Endothelial cell of umbilical vein (primary cell): ENCODE measurements around the gene TEX26. TPM values are rescaled to one million over a fixed set of nuclear protein-coding genes. Genes with fewer than 3 reads are reported as not detected.
A peak's percentile ranks its signal among the peaks of the same experiment; 100 is the strongest.

Experiments
- BruUV-seq: library from RNA; stranded (reverse); fragments of 400-500 nt; replicated peaks from 2 replicates; lab custom pipeline; 2021; lab: Mats Ljungman, UMichigan
- CTCF ChIA-PET: fragments of 300-600, 350-600 bp; sonication (Branson Sonifier 250); formaldehyde crosslinking; loops from one replicate; lab custom pipeline; 2021; ENCODE audit warnings: antibody characterized with exemption, inconsistent platforms; lab: Charles Lee
- POLR2A ChIA-PET: fragments of 300-600, 350-600 bp; sonication (Branson Sonifier 250); formaldehyde crosslinking; loops from one replicate; lab custom pipeline; 2021; ENCODE audit warnings: antibody characterized with exemption, inconsistent platforms; lab: Charles Lee
- DNase-seq: peaks from one replicate; pipeline ENCODE4 v3.0.0-alpha.2; 2011; ENCODE audit warnings: low read depth, low spot score
- FAIRE-seq: peaks from 2 replicates; lab custom pipeline; 2011; peaks lifted over from hg19 to GRCh38; lab: Jason Lieb, UNC
- H2AFZ ChIP-seq: 2 replicates; pipeline ENCODE4 v1.6.0; 2012; ENCODE audit warnings: low read depth, low read length, control low read depth, inconsistent platforms
- H3K27ac ChIP-seq: 2 replicates; pipeline ENCODE4 v1.5.1; 2011; ENCODE audit warnings: low read depth, mild to moderate bottlenecking, control low read depth, low read length, moderate library complexity; ENCODE audit not compliant: insufficient read depth
- H3K27me3 ChIP-seq, 2 experiments: 2 replicates each; pipeline versions ENCODE4 v1.6.0 to v1.6.1; 2011; ENCODE audit warnings: low read length in 2 of 2, mixed read lengths in 1 of 2; ENCODE audit not compliant: control insufficient read depth in 2 of 2, insufficient read depth in 2 of 2
- H3K36me3 ChIP-seq, 2 experiments: 2 replicates in 1 of 2; 3 replicates in 1 of 2; pipeline ENCODE4 v1.5.1; 2011; ENCODE audit warnings: low read length in 2 of 2, mild to moderate bottlenecking in 1 of 2, moderate library complexity in 1 of 2; ENCODE audit not compliant: control insufficient read depth in 2 of 2, insufficient read depth in 2 of 2; ENCODE audit errors: extremely low read depth in 1 of 2
- H3K4me1 ChIP-seq: 3 replicates; pipeline ENCODE4 v1.5.1; 2011; ENCODE audit warnings: mild to moderate bottlenecking, low read length; ENCODE audit not compliant: control insufficient read depth, insufficient read depth; ENCODE audit errors: extremely low read depth
- H3K4me2 ChIP-seq: 2 replicates; pipeline ENCODE4 v1.6.1; 2011; ENCODE audit warnings: low read length, control low read depth, mixed read lengths; ENCODE audit not compliant: insufficient read depth
- H3K4me3 ChIP-seq, 3 experiments: fragments of 200-600 bp in 1 of 3; sonication (generic), shearing (Covaris generic) in 1 of 3; replicated peaks in 1 of 3; 2 replicates each; pipeline ENCODE4 v1.5.1; 2011 to 2016; ENCODE audit warnings: control low read depth in 3 of 3, low read length in 3 of 3, mild to moderate bottlenecking in 2 of 3, inconsistent platforms in 1 of 3, low read depth in 1 of 3, moderate library complexity in 1 of 3; ENCODE audit not compliant: insufficient read depth in 1 of 3
- H3K79me2 ChIP-seq: 2 replicates; pipeline ENCODE4 v1.6.0; 2012; ENCODE audit warnings: low read length, inconsistent platforms; ENCODE audit not compliant: control insufficient read depth, insufficient read depth
- H3K9ac ChIP-seq: replicated peaks from 2 replicates; pipeline ENCODE3; 2011; ENCODE audit warnings: low read length, control low read depth; ENCODE audit not compliant: insufficient read depth; ENCODE audit errors: extremely low read depth
- H3K9me1 ChIP-seq: replicated peaks from 3 replicates; pipeline ENCODE4 v1.6.0; 2011; ENCODE audit warnings: mild to moderate bottlenecking, low read length; ENCODE audit not compliant: control insufficient read depth, insufficient read depth; ENCODE audit errors: extremely low read depth
- H3K9me3 ChIP-seq: replicated peaks from 2 replicates; pipeline ENCODE4 v1.5.1; 2012; ENCODE audit warnings: low read length, inconsistent platforms; ENCODE audit not compliant: control insufficient read depth, insufficient read depth
- H4K20me1 ChIP-seq: replicated peaks from 2 replicates; pipeline ENCODE3; 2011; ENCODE audit warnings: mild to moderate bottlenecking, low read length; ENCODE audit not compliant: control insufficient read depth, insufficient read depth; ENCODE audit errors: extremely low read depth
- CTCF ChIP-seq, 2 donors: IDR thresholded peaks; 1 replicate in 1 of 2; 2 replicates in 1 of 2; pipeline ENCODE4 v1.5.1; 2011; ENCODE audit warnings: low read length in 2 of 2, mild to moderate bottlenecking in 2 of 2, moderate library complexity in 2 of 2, control low read depth in 1 of 2, inconsistent platforms in 1 of 2, low read depth in 1 of 2; ENCODE audit not compliant: insufficient read depth in 1 of 2; ENCODE audit errors: extremely low read depth in 1 of 2
- EZH2 ChIP-seq: IDR thresholded peaks from 2 replicates; pipeline ENCODE4 v1.6.1; 2012; ENCODE audit warnings: borderline replicate concordance, low read depth, mild to moderate bottlenecking, moderate library complexity, low read length, inconsistent platforms; ENCODE audit not compliant: severe bottlenecking
- FOS ChIP-seq: IDR thresholded peaks from 2 replicates; pipeline ENCODE4 v1.6.1; 2011; ENCODE audit warnings: mild to moderate bottlenecking, low read length, moderate library complexity, borderline replicate concordance; ENCODE audit not compliant: insufficient read depth
- GATA2 ChIP-seq: IDR thresholded peaks from 2 replicates; pipeline ENCODE4 v1.7.0; 2011; ENCODE audit warnings: low read depth, mild to moderate bottlenecking, moderate library complexity, mixed read lengths, low read length; ENCODE audit not compliant: insufficient read length, insufficient read depth
- JUN ChIP-seq: IDR thresholded peaks from 2 replicates; pipeline ENCODE4 v1.6.1; 2011; ENCODE audit warnings: borderline replicate concordance, low read depth; ENCODE audit not compliant: insufficient read length, insufficient read depth
- MAX ChIP-seq: IDR thresholded peaks from 2 replicates; pipeline ENCODE4 v1.6.1; 2011; ENCODE audit not compliant: insufficient read depth, insufficient read length
- MYC ChIP-seq: IDR thresholded peaks from one replicate; pipeline ENCODE4 v1.6.1; 2011; ENCODE audit warnings: mild to moderate bottlenecking, low read depth, low read length
- POLR2A ChIP-seq: IDR thresholded peaks from 2 replicates; pipeline ENCODE4 v1.6.1; 2012; ENCODE audit warnings: low read depth, mild to moderate bottlenecking, control low read depth, low read length
- POLR2AphosphoS5 ChIP-seq: IDR thresholded peaks from 2 replicates; pipeline ENCODE4 v1.6.1; 2012; ENCODE audit warnings: low read depth, mild to moderate bottlenecking, control low read depth, low read length, moderate library complexity; ENCODE audit not compliant: insufficient read depth
- dilution Hi-C: fragments of 300-500 bp; cut with MboI; formaldehyde crosslinking; loops from one replicate; pipeline ENCODE4 v1.15.0; 2019; ENCODE audit warnings: low sequenced_read_pairs; ENCODE audit not compliant: extremely low pct_ligation_motif_present
- intact Hi-C: fragments of 100-400 bp; cut with micrococcal nuclease; formaldehyde crosslinking; loops from one replicate; pipeline ENCODE4 v1.10.0; 2022
- polyA plus RNA-seq, 4 experiments: library from polyadenylated mRNA; depleted of rRNA in 3 of 4; stranded (reverse) in 3 of 4; unstranded in 1 of 4; fragments of >200 nt; gene quantifications; 2 replicates each; pipeline versions ENCODE4 v1.2.1 to v1.2.3, GENCODE V29; 2011 to 2012; ENCODE audit warnings: missing spikeins in 1 of 4
- total RNA-seq: library from RNA; stranded (reverse); gene quantifications from 2 replicates; pipeline ENCODE4 v1.2.3, GENCODE V29; 2021

The TEX26 gene
- total and polyA plus RNA-seq, 2 donors (not counting 3 experiments of a cell fraction or from before 2014, with no cell fraction given), result not detected

- Histone ChIP-seq H3K4me3 (no peak overlapping the region), H3K4me1 (peaks cover 40% of the 10 kb centered on the region), H3K9me1 (no peaks in the 10 kb centered on the region), H4K20me1 (no peaks in the 10 kb centered on the region), H3K79me2 (no peaks in the 10 kb centered on the region), H3K4me2 (no peak overlapping the region), H2AFZ (peak overlapping the region; percentile 28), H3K27me3 (no peaks in the 10 kb centered on the region), H3K27ac (peak overlapping the region; percentile 90), H3K9ac (no peak overlapping the region), H3K36me3 (no peaks in the 10 kb centered on the region), H3K9me3 (no peaks in the 10 kb centered on the region)
- no peak for DNase-seq
- intact Hi-C loops, result no loop called here
- FAIRE-seq, result peak; percentile 48
- POLR2A ChIA-PET, result no interaction called here
- BruUV-seq, result no TSS peak
- TF ChIP-seq MAX, result no peak
- TF ChIP-seq POLR2AphosphoS5, result no peak
- TF ChIP-seq CTCF (IDR thresholded peaks at IDR 0.05; ENCODE audit: extremely low read depth in 1 of 2, insufficient read depth in 1 of 2, low read depth in 1 of 2, low read length in 2 of 2), result no peak
- no peak for TF ChIP-seq GATA2
- no peak for TF ChIP-seq MYC
- TF ChIP-seq POLR2A, result no peak
- no peak for TF ChIP-seq EZH2
- TF ChIP-seq JUN, result no peak
- TF ChIP-seq FOS, result no peak
- CTCF ChIA-PET, result interaction anchor here (1.0 kb wide), 1 partner anchor 30 kb away, joined by 3 read pairs; no protein-coding TSS in a partner anchor
- dilution Hi-C loops, result no loop called here
Measured at GRCh38 chr13:30900436-30900835, 32.0 kb upstream of the TEX26 start.
